NOMO-1 treated with DMSO at 0.1 percent for 48 hours (cell line): ENCODE measurements around the gene CC2D1B.

ENCODE experiments used
- DNase-seq: peaks from one replicate; lab custom pipeline; 2025; ENCODE audit not compliant: unreplicated experiment; lab: John Stamatoyannopoulos, UW

CC2D1B gene

GRCh38 chr1:52305417-52306226 is 60.4 kb downstream of the CC2D1B start:
- no peak for DNase-seq
